Fibroblast of skin of scalp (primary cell): ENCODE results near the gene PIK3C3.
"Not testable (repeated sequence)": the region's sequence is repeated elsewhere in the genome, so short reads cannot be mapped to it uniquely, and the experiment has no call there.

Experiments
- DNase-seq: peaks from one replicate; pipeline ENCODE4 v3.0.0-alpha.2; 2013

PIK3C3 gene

GRCh38 chr18:42080340-42080739, 125.3 kb downstream of the PIK3C3 start:
- DNase-seq = no peak

GRCh38 chr18:42082415-42083234, 127.6 kb downstream of the PIK3C3 start:
- DNase-seq = no peak

GRCh38 chr18:42086288-42086687, 131.3 kb downstream of the PIK3C3 start:
- no peak for DNase-seq

- DNase-seq = no peak
Measured at GRCh38 chr18:42087235-42087634, 132.2 kb downstream of the PIK3C3 start.

GRCh38 chr18:42087876-42088275, 132.8 kb downstream of the PIK3C3 start:
- DNase-seq = no peak

- no peak for DNase-seq
Measured at GRCh38 chr18:42092848-42093247, 137.8 kb downstream of the PIK3C3 start.

GRCh38 chr18:42094875-42095274, 139.8 kb downstream of the PIK3C3 start:
- DNase-seq = no peak

- no peak for DNase-seq
Measured at GRCh38 chr18:42095732-42096377, 140.8 kb downstream of the PIK3C3 start.

GRCh38 chr18:42100248-42100647, 145.2 kb downstream of the PIK3C3 start:
- no peak for DNase-seq

- DNase-seq = no peak
Measured at GRCh38 chr18:42100911-42101310, 145.9 kb downstream of the PIK3C3 start.

- no peak for DNase-seq
Measured at GRCh38 chr18:42105394-42105793, 150.4 kb downstream of the PIK3C3 start.

GRCh38 chr18:42106784-42107183, 151.8 kb downstream of the PIK3C3 start:
- DNase-seq = no peak

- no peak for DNase-seq
Measured at GRCh38 chr18:42107287-42107686, 152.3 kb downstream of the PIK3C3 start.

- DNase-seq = no peak
Measured at GRCh38 chr18:42107691-42108450, 152.8 kb downstream of the PIK3C3 start.

GRCh38 chr18:42112147-42112546, 157.1 kb downstream of the PIK3C3 start:
- not testable (repeated sequence) for DNase-seq

- DNase-seq = peak; percentile 47
Measured at GRCh38 chr18:42112657-42113420, 157.8 kb downstream of the PIK3C3 start.

GRCh38 chr18:42113529-42114191, 158.6 kb downstream of the PIK3C3 start:
- peak; percentile 79 for DNase-seq

- peak; percentile 88 for DNase-seq
Measured at GRCh38 chr18:42114310-42114943, 159.4 kb downstream of the PIK3C3 start.

- no peak for DNase-seq
Measured at GRCh38 chr18:42126586-42126985, 171.6 kb downstream of the PIK3C3 start.

- no peak for DNase-seq
Measured at GRCh38 chr18:42131066-42131929, 176.3 kb downstream of the PIK3C3 start.

- DNase-seq = no peak
Measured at GRCh38 chr18:42131930-42132244, 176.9 kb downstream of the PIK3C3 start.
